SH-SY5Y (cell line): Measurements from ENCODE around the gene MYO1D.

Experiments used
- GATA2 ChIP-seq: IDR thresholded peaks from 2 replicates; pipeline ENCODE4 v1.6.1; 2011; ENCODE audit warnings: mild to moderate bottlenecking, low read depth, low read length
- GATA3 ChIP-seq: IDR thresholded peaks from 2 replicates; pipeline ENCODE4 v1.6.1; 2011; ENCODE audit warnings: low read depth, mild to moderate bottlenecking, low read length, moderate library complexity

DNA sequence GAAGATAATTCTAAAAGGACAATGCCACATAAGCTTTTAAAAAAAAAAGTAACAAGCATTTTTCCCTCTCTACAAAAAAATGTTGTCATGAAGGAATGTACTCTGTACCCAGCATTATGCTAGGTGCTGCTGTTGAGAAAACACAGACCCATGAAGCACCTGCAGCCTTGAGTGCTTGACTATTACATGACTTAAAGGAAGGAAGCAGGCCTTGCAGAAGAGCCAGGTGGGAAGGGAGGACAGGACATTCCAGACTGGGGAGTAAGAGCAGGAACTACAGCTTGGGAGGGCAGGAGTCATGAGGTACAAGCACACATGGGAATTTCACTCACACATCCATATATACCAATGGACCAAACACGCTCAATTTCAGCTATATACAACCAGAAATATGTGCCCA, 3.8 kb downstream of the MYO1D start:
- TF ChIP-seq GATA2 (no peak), GATA3 (no peak)
